Activated naive CD8-positive, alpha-beta T cell treated with anti-CD3 and anti-CD28 coated beads, Interleukin-2, amount 50 U/mL, for 24 hours (primary cell): ENCODE data around the gene PLPP2.
A peak's percentile ranks its signal among the peaks of the same experiment; 100 is the strongest.

Experiments
- ATAC-seq: fragments of 150-1000 bp; cut with Tn5 transposase; one replicate; pipeline ENCODE4 v1.10.0; 2021
- DNase-seq: peaks from one replicate; pipeline ENCODE4 v3.0.0; 2021
- H3K27ac Mint-ChIP-seq: one replicate; pipeline ENCODE4 v1.8.0; 2021; ENCODE audit warnings: mild to moderate bottlenecking, mixed read lengths
- H3K27me3 Mint-ChIP-seq: one replicate; pipeline ENCODE4 v1.8.0; 2021; ENCODE audit warnings: mixed read lengths
- H3K36me3 Mint-ChIP-seq: one replicate; pipeline ENCODE4 v1.8.0; 2021; ENCODE audit warnings: low read depth, mixed read lengths
- H3K4me1 Mint-ChIP-seq: one replicate; pipeline ENCODE4 v1.8.0; 2021; ENCODE audit warnings: mixed read lengths
- H3K4me3 Mint-ChIP-seq: one replicate; pipeline ENCODE4 v1.8.0; 2021; ENCODE audit warnings: mild to moderate bottlenecking, moderate library complexity, mixed read lengths
- H3K9me3 Mint-ChIP-seq: one replicate; pipeline ENCODE4 v1.8.0; 2021; ENCODE audit warnings: mixed read lengths

PLPP2 gene

DNA sequence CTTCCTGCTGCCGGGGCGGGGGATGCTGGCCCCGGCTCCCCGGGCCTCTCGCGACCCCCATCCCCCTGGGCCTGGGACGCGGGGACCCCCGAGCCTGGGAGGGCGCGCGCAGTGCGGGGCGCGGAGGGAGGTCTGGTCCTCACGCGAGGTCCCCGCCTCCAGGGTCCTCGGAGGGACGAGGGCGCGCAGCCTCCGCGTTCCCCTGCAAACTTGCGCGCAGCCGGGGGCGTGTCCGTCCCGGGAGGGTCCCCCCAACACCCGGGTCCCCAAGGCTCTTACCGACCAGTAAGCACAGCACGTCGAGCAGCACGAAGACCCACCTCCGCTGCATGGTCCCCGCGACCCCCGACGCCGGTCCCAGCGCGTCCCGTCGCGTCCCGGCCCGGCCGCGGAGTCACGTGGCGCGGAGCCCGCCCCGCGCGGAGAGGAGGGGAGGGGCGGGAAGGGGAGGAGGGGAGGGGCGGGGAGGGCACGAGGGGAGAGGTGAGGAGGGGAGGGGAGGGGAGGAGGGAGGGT is at the start of gene PLPP2:
PLPP2 (minus strand) TSS at position 398 of the 516 bp plus-strand sequence; CDS start at position 331, 67 bp downstream.
- Mint-ChIP-seq H3K27me3 (peaks cover 41% of the 10 kb centered on the region), H3K9me3 (no peaks in the 10 kb centered on the region), H3K27ac (no peak within 1 kb of the TSS), H3K4me1 (peaks cover 11% of the 10 kb centered on the region), H3K4me3 (peak within 1 kb of the TSS; percentile 16), H3K36me3 (no peaks in the 10 kb centered on the region)
- DNase-seq (no peak), ATAC-seq (no peak)

DNA sequence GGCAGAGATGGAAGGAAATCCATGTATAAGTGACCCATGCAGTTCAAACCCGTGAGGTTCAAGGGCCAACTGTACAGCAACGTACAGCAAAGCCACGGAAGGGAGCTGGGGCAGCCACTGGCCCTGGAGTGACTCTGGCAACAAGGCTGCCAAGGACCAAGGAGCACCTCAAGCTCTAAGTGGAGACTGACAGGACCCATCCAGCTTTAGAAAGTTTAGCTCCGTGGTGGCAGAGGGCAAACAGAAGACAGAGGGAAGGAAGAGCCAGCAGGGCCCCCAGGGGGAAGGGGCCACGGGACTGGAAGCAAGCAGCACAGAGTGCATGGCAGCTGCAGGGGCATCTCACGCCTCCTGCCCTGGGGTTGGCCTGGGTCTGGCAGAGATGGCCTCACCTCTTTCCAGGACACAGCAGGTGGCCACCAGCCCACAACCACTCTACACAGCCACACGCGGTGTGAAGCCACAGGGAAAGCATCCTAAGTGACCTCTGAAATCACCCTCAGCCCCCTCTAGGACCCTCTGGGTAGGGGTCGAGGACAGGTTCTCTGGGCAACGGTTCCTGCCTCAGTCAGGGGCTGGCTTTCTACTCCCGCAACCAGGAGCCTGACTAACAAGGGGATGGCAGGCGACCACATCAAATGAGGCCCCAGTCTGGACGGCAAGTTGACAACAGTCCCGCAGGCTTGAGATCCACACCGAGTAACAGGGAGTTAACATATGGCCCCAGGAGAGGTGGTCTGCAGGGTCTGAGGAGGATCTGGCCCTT is 49.6 kb upstream of the PLPP2 start:
- ATAC-seq (no peak), DNase-seq (no peak)
- Mint-ChIP-seq H3K4me1 (peaks cover 65% of the 10 kb centered on the region), H3K9me3 (peaks cover 4% of the 10 kb centered on the region), H3K4me3 (no peak overlapping the region), H3K27ac (no peak overlapping the region), H3K36me3 (peaks cover 34% of the 10 kb centered on the region), H3K27me3 (peaks cover 7% of the 10 kb centered on the region)

DNA sequence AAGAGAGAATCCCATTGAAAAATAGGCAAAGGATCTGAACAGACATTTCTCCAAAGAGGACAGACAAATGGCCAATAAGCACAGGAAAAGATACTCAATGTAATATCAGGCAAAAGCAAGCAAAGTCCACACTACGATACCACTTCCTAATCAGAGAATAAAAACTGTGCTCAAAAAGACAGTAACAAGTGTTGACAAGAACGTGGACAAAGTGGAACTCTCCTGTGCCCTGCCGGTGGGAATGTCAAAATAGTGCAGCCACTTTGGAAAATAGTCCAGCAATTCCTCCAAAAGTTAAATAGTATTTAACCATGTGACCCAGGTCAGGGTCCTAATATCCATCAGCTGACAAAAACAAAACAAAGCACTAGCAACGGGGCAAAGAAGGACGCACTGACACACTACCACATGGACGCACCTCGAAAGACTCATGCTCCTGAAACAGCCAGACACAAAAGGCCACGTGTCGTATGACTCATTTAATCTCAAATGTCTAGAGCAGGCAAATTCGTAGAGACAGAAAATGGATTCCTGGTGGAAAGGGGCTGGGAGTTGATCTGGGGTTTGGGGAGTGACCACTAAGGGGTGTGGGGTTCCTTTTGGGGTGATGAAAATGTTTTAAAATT is 48.2 kb upstream of the PLPP2 start:
- Mint-ChIP-seq H3K9me3 (peaks cover 4% of the 10 kb centered on the region), H3K36me3 (peaks cover 27% of the 10 kb centered on the region), H3K27ac (no peak overlapping the region), H3K4me3 (no peak overlapping the region), H3K27me3 (no peaks in the 10 kb centered on the region), H3K4me1 (peaks cover 55% of the 10 kb centered on the region)
- DNase-seq = no peak
- ATAC-seq = no peak

DNA sequence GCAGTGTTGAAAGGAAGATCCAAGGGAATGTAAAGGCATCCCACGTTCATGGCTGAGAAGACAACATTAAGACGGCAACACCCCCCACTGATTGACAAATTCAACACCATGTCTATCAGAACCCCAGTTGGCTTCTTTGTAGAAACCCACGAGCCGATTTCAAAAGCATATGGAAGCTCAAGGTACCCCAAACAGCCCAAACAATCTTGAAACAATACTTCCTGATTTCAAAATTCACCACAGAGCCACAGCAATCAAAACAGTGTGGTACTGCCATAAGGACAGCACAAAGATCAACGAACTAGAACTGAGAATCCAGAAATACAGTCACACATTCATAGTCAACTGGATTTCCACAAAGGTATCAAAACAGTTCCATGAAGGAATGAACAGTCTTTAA is 47.2 kb upstream of the PLPP2 start:
- H3K9me3 Mint-ChIP-seq = peaks cover 4% of the 10 kb centered on the region
- peaks cover 50% of the 10 kb centered on the region for H3K4me1 Mint-ChIP-seq
- DNase-seq (no peak), ATAC-seq (no peak)
- H3K4me3 Mint-ChIP-seq = no peak overlapping the region
- H3K27me3 Mint-ChIP-seq = no peaks in the 10 kb centered on the region
- peaks cover 27% of the 10 kb centered on the region for H3K36me3 Mint-ChIP-seq
- no peak overlapping the region for H3K27ac Mint-ChIP-seq

DNA sequence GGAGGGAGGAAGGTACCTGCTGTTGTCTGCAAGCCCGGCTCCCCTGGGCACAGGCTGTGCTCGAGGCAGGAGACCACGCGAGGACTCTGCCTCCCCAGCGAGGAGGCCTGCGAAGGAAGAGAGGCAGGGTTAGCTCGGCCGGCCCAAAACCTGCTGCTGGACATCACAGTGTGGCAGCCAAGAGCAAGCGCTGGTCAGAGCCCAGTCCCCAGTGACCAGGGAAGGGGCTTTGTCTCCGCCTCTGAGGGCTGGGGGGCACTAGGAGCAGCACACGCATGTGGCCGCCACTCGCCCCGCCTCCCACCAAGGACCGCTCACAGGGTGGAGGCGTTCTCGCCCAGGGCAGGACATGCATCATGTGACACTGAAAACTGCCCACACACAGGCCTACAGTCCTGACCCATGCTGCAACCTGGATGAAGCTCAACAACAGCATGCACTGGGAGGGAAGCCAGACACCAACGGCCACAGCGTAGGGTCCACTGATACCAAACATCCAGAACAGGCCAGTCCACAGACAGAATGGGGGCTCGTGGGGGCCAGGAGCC is 44.9 kb upstream of the PLPP2 start:
- Mint-ChIP-seq H3K27ac (no peak overlapping the region), H3K36me3 (peaks cover 33% of the 10 kb centered on the region), H3K4me3 (no peak overlapping the region), H3K4me1 (peaks cover 28% of the 10 kb centered on the region), H3K9me3 (peaks cover 4% of the 10 kb centered on the region), H3K27me3 (no peaks in the 10 kb centered on the region)
- DNase-seq (no peak), ATAC-seq (no peak)

DNA sequence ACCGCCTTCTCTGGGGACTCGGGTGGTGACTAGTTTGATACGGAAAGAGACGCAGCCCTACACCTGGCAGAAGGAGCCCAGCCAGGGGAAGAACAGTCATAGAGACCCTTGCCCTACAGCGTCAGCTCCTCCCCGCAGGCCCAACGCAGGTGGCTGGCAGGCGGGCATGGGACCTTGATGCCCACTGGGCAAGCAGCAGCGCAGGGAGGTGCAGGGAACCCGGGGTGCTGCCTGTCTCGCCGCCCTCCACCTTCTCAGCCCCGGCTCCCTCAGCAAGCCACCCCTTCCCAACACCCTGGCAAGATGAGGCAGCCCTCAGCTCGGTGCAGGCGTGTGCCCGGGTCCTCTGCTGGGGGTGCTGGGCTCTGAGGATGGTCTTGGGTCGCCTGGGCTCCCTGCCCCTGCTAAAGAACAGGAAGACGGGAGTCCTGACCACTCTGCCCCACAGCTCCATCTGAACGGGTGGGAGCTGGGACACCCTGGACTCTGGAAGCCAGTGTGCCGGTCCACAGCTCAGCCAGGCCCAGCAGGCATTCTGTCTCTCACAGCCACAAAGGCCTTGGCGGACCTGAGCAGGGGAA is 44.4 kb upstream of the PLPP2 start:
- no peak for DNase-seq
- Mint-ChIP-seq H3K27me3 (no peaks in the 10 kb centered on the region), H3K4me3 (no peak overlapping the region), H3K4me1 (peaks cover 25% of the 10 kb centered on the region), H3K27ac (no peak overlapping the region), H3K36me3 (peaks cover 37% of the 10 kb centered on the region), H3K9me3 (peaks cover 4% of the 10 kb centered on the region)
- ATAC-seq = no peak

DNA sequence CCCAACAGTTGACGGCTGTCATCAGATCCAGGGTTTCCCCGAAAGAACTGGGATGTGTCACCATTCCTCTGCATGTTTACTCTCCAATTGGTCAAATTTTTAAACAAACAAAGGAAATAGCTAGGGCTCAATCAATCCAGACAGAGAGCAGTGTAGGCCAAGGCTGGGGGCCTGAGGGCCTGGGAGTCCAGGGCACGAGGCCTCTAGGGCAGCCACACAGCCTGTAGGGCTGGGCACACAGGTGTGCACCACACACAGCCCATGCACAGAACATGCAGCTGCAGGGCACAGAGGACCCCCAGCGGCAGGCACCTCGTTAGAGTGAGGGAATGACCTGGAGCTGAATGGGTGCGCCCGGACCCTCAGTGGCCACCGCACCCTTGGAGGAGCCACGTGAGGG is 43.9 kb upstream of the PLPP2 start:
- ATAC-seq (no peak), DNase-seq (no peak)
- H3K9me3 Mint-ChIP-seq = peaks cover 4% of the 10 kb centered on the region
- peaks cover 37% of the 10 kb centered on the region for H3K36me3 Mint-ChIP-seq
- H3K4me1 Mint-ChIP-seq = peaks cover 20% of the 10 kb centered on the region
- H3K27ac Mint-ChIP-seq = no peak overlapping the region
- H3K27me3 Mint-ChIP-seq = no peaks in the 10 kb centered on the region
- no peak overlapping the region for H3K4me3 Mint-ChIP-seq

DNA sequence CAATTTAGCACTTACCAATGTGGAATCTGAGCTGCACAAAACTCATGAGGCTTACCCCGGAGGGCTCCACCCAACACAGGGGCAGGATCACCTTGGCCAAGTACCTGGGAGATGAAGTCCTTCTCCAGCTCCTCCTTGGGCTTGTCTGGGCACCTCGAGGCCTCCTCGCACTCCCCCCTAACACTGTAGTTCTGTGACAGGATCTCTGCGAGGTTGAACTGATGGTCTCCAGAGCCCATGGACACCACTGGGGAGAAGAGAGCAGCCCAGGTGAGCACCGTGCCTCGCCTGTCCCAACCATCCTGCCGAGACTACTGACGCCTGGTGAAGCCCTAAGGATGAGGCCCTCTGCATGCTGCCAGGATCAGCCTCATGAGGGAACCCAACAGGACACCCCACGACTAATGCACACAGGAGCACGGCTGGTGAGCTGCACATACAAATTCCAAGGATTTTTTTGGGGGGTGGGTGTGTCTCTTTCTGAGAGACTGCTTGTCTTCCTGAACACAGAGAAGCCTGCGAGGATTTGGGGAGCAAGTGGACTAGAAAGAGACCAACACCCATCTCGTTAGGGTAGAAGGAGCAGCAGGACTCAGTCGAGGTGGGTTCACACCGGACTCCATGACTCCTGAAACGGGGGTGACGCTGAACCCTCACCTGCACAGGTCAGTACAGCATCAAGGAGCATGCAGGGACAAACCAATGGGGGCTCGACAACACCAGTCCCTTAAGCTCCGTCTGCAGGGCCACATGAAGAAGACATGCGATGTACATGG is 43.3 kb upstream of the PLPP2 start:
- Mint-ChIP-seq H3K9me3 (peaks cover 1% of the 10 kb centered on the region), H3K27ac (no peak overlapping the region), H3K4me1 (peaks cover 14% of the 10 kb centered on the region), H3K27me3 (no peaks in the 10 kb centered on the region), H3K36me3 (peaks cover 39% of the 10 kb centered on the region), H3K4me3 (no peak overlapping the region)
- DNase-seq (no peak), ATAC-seq (no peak)

DNA sequence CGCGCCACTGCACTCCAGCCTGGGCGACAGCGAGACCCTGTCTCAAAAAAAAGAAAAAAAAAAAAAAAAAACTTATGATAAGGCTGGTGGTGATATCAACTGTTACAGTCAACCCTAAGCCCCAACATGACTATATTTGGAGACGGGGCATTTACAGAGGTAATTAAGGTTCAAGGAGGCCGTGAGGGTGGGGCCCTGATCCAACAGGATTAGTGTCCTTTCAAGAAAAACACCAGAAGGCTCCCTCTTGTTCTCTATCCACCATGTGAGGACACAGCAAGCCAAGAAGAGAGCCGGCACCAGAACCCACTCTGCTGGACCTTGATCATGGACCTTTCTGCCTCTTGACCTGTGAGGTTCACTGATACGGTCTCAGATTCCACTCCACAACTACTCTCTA is 39.3 kb upstream of the PLPP2 start:
- no peak for DNase-seq
- Mint-ChIP-seq H3K27me3 (no peaks in the 10 kb centered on the region), H3K4me3 (no peak overlapping the region), H3K9me3 (peaks cover 9% of the 10 kb centered on the region), H3K4me1 (no peaks in the 10 kb centered on the region), H3K36me3 (peaks cover 55% of the 10 kb centered on the region), H3K27ac (no peak overlapping the region)
- ATAC-seq = no peak

DNA sequence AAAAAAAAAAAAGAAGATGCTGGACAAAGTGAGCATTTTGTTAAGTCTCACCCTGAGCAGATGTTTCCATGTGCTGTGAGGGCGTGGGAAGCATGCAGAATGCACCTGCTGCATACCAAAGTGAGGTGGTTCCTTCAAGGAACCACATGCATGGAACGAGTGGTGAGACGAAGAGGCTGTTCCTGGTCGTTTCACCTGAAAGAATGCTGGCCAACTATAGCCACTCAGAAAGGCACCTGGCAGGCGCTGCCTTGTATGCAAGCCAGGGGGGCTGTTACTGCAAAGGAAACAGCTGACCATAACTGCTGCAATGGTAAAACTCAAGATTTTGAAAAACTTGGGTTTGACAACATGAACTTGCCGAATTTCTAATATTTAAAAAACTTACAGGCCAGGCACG is 38.7 kb upstream of the PLPP2 start:
- Mint-ChIP-seq H3K4me3 (no peak overlapping the region), H3K9me3 (peaks cover 9% of the 10 kb centered on the region)

DNA sequence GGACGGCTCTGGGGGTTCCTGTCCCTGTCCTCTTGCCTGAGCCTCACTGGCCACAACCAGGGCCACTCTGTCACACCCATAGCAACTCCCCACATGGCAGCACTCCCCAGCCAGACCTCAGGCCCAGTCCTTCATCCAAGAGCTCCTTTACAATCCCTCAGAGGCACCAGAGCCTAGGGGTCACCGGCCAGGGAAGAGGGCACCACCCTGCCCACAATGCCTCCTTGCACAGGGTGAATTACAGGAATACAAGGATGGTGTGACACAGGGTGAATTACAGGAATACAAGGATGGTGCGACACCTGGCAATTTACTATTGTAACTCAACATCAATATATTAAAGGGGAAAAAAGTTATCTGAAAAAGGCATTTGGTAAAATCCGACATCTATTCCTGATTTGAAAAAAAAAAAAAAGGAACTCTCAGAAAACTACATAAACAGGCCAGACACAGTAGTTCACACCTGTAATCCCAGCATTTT is 36.9 kb upstream of the PLPP2 start:
- peaks cover 51% of the 10 kb centered on the region for H3K36me3 Mint-ChIP-seq
- H3K4me3 Mint-ChIP-seq = no peak overlapping the region
- ATAC-seq (no peak), DNase-seq (no peak)
- H3K27ac Mint-ChIP-seq = no peak overlapping the region
- no peaks in the 10 kb centered on the region for H3K27me3 Mint-ChIP-seq
- peaks cover 9% of the 10 kb centered on the region for H3K9me3 Mint-ChIP-seq
- no peaks in the 10 kb centered on the region for H3K4me1 Mint-ChIP-seq

More for the DNA sequence above, 38.7 kb upstream of the PLPP2 start:
- ATAC-seq = no peak
- no peaks in the 10 kb centered on the region for H3K4me1 Mint-ChIP-seq
- no peaks in the 10 kb centered on the region for H3K27me3 Mint-ChIP-seq
- no peak for DNase-seq
- peaks cover 55% of the 10 kb centered on the region for H3K36me3 Mint-ChIP-seq
- no peak overlapping the region for H3K27ac Mint-ChIP-seq

DNA sequence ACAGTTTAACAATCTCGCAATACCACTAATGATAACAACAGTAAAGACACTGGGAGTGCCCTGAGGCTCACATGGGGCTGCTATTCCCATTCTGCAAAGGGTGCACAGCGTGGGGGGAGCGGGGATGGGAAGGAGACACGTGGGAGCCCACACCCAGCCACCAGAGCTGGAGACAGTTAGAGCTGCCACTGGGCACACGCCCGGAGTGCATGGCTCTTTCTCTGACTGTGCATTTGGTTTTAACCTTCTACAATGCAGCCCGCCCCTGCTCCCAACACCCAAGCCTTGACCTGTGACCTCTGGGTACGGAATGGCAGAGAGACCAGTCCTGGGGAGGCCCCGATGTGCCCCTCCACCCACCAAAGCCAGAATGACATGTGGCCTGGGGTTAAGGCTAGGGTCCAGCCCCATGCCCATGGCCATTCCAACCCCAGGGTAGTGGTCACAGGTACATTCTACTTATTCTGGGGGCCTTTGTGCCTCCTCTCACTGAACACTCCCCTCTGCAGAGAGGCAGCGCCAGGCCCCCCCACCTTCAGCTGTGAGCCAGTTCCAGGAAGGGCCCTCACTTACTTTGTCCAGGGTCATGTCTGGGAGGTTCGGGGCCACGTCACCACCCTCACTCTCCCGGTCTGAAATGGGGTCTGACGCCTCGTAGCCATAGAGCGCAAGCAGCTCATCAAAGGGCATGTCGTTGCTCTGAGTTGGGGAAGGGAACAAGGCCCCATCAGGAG is 36.3 kb upstream of the PLPP2 start:
- ATAC-seq (no peak), DNase-seq (no peak)
- Mint-ChIP-seq H3K27ac (no peak overlapping the region), H3K27me3 (no peaks in the 10 kb centered on the region), H3K4me1 (no peaks in the 10 kb centered on the region), H3K4me3 (no peak overlapping the region), H3K9me3 (peaks cover 9% of the 10 kb centered on the region), H3K36me3 (peaks cover 51% of the 10 kb centered on the region)

DNA sequence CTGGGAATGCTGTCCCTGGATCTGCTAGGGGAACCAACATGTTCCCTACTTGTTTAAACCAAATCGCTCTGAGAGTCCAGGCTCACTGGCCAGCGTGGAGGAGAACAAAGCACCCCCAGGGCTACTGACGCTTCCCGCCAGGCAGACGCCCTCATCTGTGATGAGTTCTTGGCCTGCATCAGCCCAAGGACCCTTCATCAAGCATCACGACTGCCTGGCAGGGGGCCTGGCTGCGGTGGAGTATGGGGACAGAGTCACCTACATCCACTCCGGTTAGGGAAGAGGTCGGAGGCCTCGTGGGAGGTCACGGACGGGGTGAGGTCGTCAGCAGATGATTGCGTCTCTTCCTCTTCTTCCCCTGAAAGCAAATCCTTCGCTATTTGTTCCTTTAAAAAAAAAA is 35.7 kb upstream of the PLPP2 start:
- H3K4me1 Mint-ChIP-seq = no peaks in the 10 kb centered on the region
- H3K27ac Mint-ChIP-seq = no peak overlapping the region
- H3K27me3 Mint-ChIP-seq = no peaks in the 10 kb centered on the region
- no peak overlapping the region for H3K4me3 Mint-ChIP-seq
- DNase-seq (no peak), ATAC-seq (no peak)
- H3K36me3 Mint-ChIP-seq = peaks cover 51% of the 10 kb centered on the region
- H3K9me3 Mint-ChIP-seq = peaks cover 9% of the 10 kb centered on the region
